ENCODE data around the gene CDK11B.

The CDK11B gene

DNA sequence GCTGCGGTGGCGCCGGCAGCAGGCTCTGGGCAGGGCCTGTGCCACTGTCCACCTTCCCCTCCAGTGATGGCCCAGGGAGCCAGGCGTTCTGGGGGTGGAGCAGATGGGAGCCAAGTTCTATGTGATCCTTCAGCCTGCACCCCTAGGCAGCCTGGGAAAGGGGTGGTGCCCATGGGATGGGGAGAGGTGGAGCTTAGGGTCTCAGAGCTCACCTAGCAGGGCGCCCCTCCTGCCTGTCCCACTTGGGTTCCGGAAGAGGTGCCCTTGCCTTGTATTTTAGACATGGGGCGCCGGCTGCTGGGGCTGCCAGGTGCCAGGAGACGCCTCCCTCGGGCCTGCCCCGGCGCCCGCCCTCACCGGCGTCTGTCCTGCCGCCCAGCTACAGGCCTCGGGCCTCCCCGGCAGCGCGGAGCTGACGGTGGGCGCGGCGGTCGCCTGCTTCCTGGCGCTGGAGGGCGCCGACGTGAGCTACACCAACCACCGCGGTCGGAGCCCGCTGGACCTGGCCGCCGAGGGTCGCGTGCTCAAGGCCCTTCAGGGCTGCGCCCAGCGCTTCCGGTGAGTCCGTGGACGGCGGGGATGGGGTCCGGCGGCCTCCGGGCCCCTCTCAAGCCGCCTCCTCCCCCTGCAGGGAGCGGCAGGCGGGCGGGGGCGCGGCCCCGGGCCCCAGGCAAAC lies 29.9 kb downstream of the CDK11B start:
- DNase-seq (ENCODE audit: extremely low read depth in 1 of 2, low read depth in 1 of 2), result peak in 1 of 2 donors; percentile 42

DNA sequence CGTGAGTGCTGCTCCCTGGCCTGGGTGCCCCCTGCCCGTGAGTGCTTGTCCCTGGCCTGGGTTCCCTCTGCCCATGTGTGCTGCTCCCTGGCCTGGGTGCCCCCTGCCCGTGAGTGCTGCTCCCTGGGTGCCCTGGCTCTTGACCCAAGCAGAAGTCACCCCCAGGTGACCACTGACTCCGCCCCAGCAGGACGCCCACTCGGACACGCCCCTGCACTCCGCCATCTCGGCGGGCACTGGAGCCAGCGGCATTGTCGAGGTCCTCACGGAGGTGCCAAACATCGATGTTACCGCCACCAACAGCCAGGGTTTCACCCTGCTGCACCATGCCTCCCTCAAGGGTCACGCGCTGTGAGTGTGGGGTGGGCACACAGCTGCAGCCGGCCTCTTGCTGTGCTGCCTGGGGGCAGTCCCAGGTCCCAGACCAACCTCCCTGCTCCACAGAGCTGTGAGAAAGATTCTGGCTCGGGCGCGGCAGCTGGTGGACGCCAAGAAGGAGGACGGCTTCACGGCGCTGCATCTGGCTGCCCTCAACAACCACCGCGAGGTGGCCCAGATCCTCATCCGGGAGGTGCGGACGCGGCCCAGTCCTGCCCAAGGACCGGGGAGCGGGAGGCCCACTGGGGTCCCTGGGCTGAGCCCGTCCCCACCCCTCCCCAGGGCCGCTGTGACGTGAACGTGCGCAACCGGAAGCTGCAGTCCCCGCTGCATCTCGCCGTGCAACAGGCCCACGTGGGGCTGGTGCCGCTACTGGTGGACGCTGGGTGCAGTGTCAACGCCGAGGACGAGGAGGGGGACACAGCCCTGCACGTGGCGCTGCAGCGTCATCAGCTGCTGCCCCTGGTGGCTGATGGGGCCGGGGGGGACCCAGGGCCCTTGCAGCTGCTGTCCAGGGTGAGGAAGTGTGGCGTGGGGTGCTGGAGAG lies 30.7 kb downstream of the CDK11B start:
- no peak for DNase-seq (ENCODE audit: extremely low read depth in 1 of 2, low read depth in 1 of 2)

DNA sequence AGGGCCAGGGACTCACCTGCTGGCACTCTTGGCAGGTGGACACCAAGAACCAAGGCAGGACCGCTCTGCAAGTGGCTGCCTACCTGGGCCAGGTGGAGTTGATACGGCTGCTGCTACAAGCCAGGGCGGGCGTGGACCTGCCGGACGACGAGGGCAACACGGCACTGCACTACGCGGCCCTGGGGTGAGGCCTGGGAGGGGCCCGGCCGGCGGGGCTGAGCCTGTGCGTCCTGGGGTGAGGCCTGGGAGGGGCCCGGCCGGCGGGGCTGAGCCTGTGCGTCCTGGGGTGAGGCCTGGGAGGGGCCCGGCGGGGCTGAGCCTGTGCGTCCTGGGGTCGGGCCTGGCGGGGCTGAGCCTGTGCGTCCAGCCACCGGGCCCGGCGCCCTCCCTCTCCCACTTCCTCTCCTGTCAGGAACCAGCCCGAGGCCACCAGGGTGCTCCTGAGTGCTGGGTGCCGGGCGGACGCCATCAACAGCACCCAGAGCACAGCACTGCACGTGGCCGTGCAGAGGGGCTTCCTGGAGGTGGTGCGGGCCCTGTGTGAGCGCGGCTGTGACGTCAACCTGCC lies 31.5 kb downstream of the CDK11B start:
- DNase-seq (ENCODE audit: extremely low read depth in 1 of 2, low read depth in 1 of 2), result no peak

DNA sequence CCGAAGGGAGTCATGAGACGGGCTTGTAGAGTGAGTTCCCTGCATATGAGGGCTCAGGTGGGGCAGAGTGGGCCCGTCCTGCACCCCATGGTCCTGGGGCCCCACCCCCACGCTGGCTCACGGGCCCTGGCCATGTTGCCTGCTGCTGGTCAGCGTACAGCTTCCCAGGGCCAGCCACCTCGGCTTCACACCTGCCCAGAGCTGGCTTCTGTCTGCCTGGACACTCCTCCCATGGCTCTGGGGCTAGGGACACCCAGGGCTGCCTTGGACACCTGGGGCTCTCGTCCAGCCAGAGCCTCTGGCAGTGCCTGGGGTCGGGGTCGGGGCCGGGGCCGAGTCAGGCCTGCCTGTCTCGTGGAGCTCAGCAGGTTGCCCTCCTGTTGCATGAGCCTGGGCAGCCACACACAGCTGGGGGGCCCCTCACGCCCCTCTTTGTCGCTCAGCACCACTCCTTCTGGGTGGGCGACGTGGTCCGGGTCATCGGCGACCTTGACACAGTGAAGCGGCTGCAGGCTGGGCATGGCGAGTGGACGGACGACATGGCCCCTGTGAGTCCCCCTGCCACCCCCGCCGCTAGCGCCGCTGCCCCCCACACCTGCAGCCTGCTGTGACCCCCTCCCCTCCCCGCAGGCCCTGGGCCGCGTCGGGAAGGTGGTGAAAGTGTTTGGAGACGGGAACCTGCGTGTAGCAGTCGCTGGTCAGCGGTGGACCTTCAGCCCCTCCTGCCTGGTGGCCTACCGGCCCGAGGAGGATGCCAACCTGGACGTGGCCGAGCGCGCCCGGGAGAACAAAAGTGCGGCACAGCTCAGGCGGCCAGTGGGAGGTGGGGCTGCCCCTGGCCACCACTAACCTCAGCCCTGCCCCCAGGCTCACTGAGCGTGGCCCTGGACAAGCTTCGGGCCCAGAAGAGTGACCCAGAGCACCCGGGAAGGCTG lies 32.3 kb downstream of the CDK11B start:
- DNase-seq (ENCODE audit: extremely low read depth in 1 of 2, low read depth in 1 of 2), result no peak

DNA sequence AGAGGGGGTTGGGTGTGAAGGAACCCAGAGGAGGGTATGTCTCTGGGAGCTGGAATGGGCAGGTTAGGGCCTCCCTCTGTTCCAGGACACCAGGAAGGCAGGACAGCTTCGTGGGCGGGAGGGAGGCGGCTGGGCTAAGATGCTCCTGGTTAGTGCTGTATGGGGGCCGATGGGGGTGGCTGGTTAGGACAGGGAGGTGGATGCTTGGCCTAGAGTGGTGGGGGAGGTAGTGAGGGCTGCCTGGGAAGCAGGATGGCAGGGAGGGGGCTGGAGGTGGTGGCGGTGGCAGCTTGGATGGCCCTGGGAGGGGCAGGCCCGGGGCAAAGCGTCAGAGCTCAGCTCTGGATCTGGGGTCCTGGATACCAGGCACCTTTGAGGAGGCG lies 33.0 kb downstream of the CDK11B start:
- no peak for DNase-seq (ENCODE audit: extremely low read depth in 1 of 2, low read depth in 1 of 2)

DNA sequence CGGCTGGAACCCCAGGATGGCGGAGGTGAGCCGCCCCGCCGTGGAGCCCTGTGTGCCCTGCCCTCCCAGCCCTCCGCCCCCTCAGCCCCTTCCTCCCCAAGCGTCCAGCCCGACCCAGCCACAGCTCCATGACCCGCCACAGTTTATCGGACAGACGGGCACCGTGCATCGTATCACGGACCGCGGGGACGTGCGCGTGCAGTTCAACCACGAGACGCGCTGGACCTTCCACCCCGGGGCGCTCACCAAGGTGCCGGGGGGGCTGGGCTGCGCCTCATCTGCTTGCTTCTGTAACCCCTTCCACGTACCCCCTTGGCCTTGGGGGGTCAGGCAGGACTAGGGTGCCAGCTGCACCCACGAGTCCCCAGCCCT lies 33.4 kb downstream of the CDK11B start:
- DNase-seq (ENCODE audit: extremely low read depth in 1 of 2, low read depth in 1 of 2), result no peak

DNA sequence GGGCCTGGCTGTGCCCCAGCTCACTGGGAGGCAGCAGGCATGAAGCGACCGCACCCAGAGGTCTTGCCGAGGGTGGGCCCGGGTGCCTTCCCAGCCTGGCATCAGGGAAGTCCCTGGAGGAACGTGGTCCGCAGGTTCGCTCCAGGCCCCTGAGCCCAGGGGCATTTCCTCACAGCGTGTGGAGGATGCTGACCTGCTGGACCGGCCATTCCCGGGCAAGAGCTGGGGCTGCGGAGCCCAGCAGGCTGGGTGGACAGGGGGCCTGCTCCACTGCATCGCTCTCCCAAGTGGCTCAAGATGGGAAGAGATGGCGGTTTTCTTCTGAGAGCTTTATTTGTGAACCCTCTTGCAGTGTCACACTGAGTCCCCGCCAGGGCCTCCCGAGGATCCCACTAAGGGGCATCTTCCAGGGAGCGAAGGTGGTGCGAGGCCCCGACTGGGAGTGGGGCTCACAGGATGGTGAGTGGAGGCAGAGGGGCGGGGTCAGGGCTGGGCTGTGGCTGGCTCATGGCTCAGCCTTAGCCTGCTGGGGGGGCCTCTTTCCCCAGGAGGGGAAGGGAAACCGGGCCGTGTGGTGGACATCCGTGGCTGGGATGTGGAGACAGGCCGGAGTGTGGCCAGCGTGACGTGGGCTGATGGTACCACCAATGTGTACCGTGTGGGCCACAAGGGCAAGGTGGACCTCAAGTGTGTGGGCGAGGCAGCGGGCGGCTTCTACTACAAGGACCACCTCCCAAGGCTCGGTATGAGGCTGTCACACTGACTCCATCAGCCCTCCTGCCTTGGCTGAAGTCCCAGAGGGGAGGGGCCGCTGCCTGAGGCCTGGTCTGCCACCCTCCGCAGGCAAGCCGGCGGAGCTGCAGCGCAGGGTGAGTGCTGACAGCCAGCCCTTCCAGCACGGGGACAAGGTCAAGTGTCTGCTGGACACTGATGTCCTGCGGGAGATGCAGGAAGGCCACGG lies 34.1 kb downstream of the CDK11B start:
- DNase-seq (ENCODE audit: extremely low read depth in 1 of 2, low read depth in 1 of 2), result no peak

DNA sequence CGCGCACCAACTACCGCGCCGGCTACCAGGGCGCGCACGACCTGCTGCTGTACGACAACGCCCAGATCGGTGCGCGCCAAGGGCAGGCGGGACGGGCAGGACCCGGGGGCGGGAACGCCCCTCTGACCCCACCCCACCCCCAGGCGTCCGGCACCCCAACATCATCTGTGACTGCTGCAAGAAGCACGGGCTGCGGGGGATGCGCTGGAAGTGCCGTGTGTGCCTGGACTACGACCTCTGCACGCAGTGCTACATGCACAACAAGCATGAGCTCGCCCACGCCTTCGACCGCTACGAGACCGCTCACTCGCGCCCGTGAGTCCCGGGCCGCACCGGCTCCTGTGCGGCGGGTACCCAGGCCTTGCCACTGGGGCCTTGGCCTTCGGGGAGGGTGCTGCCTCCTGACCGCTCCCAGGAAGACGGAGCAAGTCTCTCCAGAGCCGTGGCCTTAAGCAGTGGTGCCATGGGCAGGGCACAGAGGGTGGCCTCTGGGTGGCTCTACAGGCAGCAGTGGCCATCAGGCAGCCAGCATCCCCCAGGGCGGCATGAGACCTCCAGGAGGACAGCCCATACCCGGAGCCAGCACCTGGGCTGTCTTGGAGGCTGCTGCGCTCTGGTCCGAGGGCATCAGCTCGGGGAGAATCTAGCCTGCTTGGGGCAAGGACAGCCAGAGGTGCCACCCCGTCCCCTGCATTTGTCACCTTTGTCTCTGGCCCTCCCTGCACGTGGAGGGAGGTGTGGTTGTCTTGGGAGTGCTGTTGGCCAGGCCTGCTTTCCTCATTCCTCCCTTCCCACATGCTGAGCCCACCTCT lies 35.0 kb downstream of the CDK11B start:
- DNase-seq (ENCODE audit: extremely low read depth in 1 of 2, low read depth in 1 of 2), result no peak

DNA sequence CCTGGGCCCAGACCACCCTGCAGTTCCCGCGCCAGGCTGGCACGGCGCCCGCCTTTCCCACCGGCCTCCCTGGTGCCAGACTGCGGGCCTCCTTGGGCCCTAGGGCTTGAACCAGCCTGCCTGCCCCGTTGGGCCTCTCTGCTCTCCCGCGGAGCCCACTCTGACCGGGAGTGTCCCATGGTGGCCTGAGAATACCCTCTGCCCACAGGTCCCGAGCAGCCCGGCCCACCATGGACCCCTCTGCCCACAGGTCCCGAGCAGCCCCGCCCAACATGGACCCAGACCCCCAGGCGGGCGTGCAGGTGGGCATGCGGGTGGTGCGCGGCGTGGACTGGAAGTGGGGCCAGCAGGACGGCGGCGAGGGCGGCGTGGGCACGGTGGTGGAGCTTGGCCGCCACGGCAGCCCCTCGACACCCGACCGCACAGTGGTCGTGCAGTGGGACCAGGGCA lies 35.6 kb downstream of the CDK11B start:
- DNase-seq (ENCODE audit: extremely low read depth in 1 of 2, low read depth in 1 of 2), result no peak

DNA sequence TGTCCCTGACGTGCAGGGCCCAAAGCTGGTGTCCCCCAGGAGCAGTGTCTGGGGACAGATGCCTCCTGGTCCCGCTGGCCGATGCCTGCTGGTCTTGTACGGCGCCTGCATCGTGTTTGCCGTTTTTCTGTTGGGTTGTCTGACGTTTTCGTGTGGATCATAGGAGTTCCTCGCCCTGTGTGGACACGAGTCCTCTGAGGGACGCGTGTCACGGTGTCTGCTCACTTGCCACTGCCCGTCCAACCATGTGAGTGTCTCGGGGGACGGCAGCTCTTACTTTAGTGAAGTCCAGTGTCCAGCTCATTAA lies 36.1 kb downstream of the CDK11B start:
- DNase-seq (ENCODE audit: extremely low read depth in 1 of 2, low read depth in 1 of 2), result no peak

DNA sequence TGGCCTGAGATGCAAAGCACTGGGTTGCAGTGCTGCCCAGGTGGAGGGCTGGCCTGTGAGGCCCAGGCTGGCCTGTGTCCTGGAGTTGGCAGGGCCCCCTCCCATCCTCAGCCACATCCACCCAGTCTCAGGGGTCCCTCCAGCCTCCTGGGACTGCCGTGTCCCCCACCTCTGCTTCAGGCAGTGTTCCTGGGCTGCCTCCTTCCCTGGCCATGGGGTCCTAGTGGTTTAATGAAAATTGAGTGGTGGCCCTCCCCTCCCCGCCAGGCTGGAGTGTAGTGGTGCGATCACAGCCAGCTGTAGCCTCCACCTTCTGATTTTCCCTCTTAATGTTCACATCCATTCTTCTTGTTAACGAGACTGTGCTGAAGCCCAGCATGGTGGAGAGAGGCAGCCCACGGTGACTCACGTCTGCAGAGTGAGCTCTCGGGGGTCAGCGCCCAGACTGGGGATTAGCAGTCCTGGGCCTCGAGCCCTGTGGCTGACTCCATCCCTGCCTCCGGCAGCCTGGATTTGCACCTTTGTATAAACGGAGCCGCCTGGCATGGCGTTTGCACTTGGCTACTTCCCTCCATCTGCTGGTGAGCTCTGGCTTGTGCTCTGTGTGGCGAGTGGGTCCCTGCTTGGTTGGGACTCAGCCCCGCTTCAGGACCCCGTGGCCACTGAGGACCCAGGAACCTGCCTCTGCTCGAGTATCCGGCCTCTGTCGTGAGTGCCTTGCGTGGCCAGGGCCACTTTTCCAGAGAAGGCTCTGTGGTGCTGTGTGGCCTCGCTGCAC lies 36.6 kb downstream of the CDK11B start:
- DNase-seq (ENCODE audit: extremely low read depth in 1 of 2, low read depth in 1 of 2), result no peak

DNA sequence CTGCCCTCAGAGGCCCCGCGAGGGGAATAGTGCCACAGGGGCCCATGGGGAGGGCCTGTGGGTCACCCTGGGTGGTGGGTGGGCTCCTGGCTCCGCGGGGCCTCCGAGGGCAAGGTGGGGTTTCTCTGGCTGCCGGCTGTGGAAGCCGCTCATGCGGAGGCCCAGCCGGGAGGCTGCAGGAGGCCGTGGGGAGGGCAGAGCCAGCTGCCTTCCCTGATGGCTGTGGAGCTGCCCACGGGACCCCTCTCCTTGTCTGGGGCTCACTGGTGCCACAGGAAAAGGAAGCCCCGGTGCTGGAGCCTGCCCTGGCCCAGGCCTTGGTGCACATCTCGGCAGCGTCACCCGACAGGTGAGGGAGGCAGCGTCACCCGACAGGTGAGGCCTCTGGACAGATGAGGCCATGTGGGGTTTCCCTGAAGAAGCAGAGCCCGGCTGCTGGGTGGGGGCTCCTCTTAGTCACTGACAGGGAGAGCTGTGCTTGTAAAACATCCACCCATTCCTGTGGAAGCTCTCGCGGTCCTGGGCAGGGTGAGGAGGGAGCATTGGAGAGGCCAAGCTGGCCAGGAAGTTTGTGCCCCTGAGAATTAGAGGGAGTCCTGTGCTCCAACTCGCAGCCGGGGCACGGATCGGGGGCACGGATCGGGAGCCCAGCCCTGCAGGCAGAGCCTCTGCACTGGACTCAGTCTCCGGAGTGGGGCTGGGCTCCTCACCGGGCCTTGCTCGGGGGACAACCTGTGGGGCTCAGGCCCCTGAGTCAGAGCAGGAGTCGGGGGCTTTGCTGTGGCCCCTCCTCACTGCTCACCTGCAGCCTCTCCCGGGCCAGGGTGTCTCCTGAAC lies 37.4 kb downstream of the CDK11B start:
- no peak for DNase-seq (ENCODE audit: extremely low read depth in 1 of 2, low read depth in 1 of 2)

DNA sequence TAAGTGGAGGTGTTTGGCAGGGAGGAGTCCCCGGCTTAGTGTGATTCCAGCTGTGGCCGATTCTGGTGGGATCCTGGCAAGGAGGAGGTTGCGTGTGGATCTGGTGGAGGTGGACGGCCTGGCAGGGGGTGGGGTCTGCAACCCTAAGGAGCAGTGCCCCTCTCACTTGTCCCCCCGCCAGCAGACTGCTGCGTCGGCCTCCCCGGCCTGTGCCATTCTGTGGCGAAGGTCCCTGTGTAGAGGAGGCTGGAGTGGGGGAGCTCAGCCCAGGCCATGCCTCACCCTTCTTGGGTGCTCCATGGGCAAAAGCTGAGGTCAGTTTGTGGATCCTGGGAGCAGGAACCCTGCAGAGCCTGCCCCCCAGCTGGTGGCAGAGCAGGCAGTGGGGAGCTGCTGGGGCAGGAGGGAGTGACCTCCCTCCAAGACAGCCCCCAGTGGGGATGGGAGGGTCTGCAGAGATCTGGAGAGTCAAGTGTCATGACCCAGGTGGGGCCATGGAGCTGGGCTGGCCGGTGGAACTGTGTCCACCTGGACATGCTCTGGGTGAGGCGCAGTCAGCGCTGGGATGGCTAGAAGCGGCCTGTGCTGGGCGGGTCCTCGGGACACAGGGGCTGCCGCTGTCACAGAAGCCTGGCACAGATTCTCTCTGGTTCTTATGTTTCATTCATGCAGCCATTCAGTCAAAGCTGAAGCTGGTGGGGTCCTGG lies 38.2 kb downstream of the CDK11B start:
- DNase-seq (ENCODE audit: extremely low read depth in 1 of 2, low read depth in 1 of 2), result no peak

DNA sequence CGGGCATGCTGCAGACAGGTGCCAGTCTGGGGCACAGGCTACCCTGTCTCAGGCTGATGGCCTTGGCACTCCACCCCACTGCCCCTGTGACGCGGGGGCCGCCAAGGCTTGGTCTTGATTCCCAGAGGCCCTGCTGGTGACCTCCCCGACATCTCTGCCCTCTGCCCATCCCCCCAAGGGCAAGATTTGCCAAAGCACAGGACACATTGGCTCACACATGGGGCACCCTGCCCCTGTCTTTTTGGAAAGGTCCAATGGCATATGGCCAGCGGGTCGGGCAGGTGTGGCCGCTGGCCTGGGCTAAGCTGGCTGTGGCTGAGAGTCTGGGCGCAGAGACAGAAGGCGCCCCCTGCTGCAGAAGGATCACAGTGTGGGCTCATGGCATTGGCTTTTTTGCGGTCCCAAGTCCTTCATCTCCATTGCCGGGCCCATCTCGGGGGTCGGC lies 38.9 kb downstream of the CDK11B start:
- no peak for DNase-seq (ENCODE audit: extremely low read depth in 1 of 2, low read depth in 1 of 2)

DNA sequence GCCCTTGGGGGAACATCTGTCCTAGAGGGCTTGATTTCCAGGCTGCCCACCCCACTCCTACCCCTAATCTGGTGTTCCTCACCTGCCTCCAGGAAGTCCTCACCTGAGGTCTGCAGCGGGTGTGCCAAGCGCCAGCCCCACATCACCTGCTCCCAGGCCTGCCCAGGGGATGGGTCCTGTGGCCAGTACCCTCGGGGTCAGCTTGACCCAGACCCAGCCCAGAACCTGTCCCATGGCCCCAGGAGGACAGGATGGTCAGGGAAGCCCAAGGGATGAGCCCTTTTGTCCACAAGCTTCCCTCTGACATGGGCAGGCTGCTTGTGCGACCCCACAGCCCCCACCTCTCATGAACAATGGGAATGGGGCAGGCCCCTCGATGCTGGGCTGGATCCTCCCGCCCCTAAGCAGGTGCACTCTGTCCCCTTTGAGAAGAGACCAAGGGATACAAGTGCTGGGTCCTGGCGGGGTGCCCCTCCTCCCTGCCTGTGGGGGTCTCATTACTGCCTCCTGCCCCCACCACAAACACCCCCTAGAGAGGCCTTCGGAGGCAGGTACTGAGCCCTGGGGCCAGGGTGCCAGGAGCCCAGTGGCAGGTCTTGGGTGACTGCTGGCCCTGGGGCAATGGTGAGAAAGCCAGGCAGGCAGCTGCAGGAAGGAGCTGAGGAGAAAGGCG lies 40.3 kb downstream of the CDK11B start:
- DNase-seq (ENCODE audit: extremely low read depth in 1 of 2, low read depth in 1 of 2), result no peak

DNA sequence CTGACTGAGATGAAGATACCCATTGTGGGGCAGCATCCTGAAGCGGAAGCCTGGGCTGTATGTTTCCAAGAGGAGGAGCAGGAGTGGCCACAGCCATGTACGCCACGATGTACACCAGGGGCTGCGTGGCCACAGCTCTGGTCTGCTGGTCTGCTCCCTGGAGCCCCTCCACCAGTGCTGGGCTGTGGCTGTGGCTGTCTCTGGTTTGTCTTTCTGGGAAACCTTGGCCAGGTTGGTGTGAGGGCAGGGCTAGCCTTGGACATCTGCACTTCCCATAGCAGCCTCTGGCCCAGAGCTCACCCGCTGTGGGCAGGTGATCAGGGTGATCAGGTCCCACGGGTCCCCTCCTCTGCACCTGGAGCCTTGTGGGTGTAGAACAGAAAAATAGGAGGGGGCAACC lies 40.9 kb downstream of the CDK11B start:
- DNase-seq (ENCODE audit: extremely low read depth in 1 of 2, low read depth in 1 of 2), result no peak

Data from stimulated activated CD8-positive, alpha-beta memory T cell treated with anti-CD3 and anti-CD28 coated beads, Interleukin-7, amount 100 ng/mL, for 48 hours (primary cell).